ENCODE data around the gene HSD17B14. TPM values are rescaled to one million over a fixed set of nuclear protein-coding genes. Genes with fewer than 3 reads are reported as not detected.
"Not testable (repeated sequence)": the region's sequence is repeated elsewhere in the genome, so short reads cannot be mapped to it uniquely, and the experiment has no call there.

HSD17B14 gene
- total RNA-seq, 2 experiments from 2014 or later, result 0.93 to 1.3 TPM

- Mint-ChIP-seq H3K27ac (peak overlapping the region; percentile 98), H3K36me3 (ENCODE audit: low read depth) (peaks cover 53% of the 10 kb centered on the region), H3K27me3 (no peaks in the 10 kb centered on the region), H3K9me3 (no peaks in the 10 kb centered on the region), H3K4me1 (ENCODE audit: low read depth) (peaks cover 45% of the 10 kb centered on the region), H3K4me3 (peak overlapping the region; percentile 96)
- no peak for TF ChIP-seq CTCF (IDR thresholded peaks at IDR 0.05)
- Histone ChIP-seq H3K36me3 (ENCODE audit: insufficient read depth, low read length) (peaks cover 37% of the 10 kb centered on the region), H3K4me3 (ENCODE audit: low read length) (peak overlapping the region; percentile 100), H3K27ac (ENCODE audit: low read depth in 1 of 2, low read length in 2 of 2) (peak overlapping the region; percentile 100), H3K27me3 (ENCODE audit: control insufficient read depth in 1 of 2, insufficient read depth in 2 of 2, low read length in 2 of 2) (no peaks in the 10 kb centered on the region), H3K4me1 (ENCODE audit: insufficient read depth, low read length) (peaks cover 45% of the 10 kb centered on the region), H3K9me3 (ENCODE audit: control insufficient read depth in 1 of 2, insufficient read depth in 1 of 2, low read length in 2 of 2) (no peaks in the 10 kb centered on the region)
- CTCF ChIA-PET, result interaction anchor here (0.9 to 2.1 kb wide), 4 partner anchors 23 to 85 kb away, joined by 3 to 5 read pairs (median 4); partner anchors contain the start of gene NUCB1
- intact Hi-C loops (cut with DNase I, micrococcal nuclease), result loop anchor here (1.0 to 5.0 kb wide), 3 partner anchors 15 to 99 kb away; partner anchors contain the start of gene FTL (in 1 of the 2)
- DNase-seq (peak; percentile 54 to 95 (median 68)), ATAC-seq (ENCODE audit: poor library complexity) (peak; percentile 33)
- POLR2A ChIA-PET, result interaction anchor here (0.6 to 6.5 kb wide), 8 partner anchors 14 to 121 kb away, joined by 3 to 55 read pairs (median 6); partner anchors contain the start of genes DHDH, FTL, GYS1 and NUCB1
Measured at GRCh38 chr19:48872884-48873475, 36.7 kb upstream of the HSD17B14 start.

- intact Hi-C loops (cut with DNase I, micrococcal nuclease), result loop anchor here (1.0 to 5.0 kb wide), 3 partner anchors 14 to 100 kb away; partner anchors contain the start of gene FTL (in 1 of the 2)
Measured at GRCh38 chr19:48872182-48872883, 36.0 kb upstream of the HSD17B14 start, which contains the start of gene PPP1R15A. Gene PPP1R15A, plus strand, starts transcription at chr19:48872421. Its CDS starts 813 bp downstream, at chr19:48873234.

GRCh38 chr19:48871471-48872181, 35.3 kb upstream of the HSD17B14 start:
- not testable (repeated sequence) for H3K9me3 ChIP-seq (ENCODE audit: control insufficient read depth in 1 of 2, insufficient read depth in 1 of 2, low read length in 2 of 2); H3K9me3 Mint-ChIP-seq; H3K27me3 Mint-ChIP-seq; H3K27me3 ChIP-seq (ENCODE audit: control insufficient read depth in 1 of 2, insufficient read depth in 2 of 2, low read length in 2 of 2); ATAC-seq (ENCODE audit: poor library complexity); H3K27ac ChIP-seq (ENCODE audit: low read depth in 1 of 2, low read length in 2 of 2)
- ChIA-PET CTCF (interaction anchor here (0.7 to 2.1 kb wide), 7 partner anchors 9 to 122 kb away, joined by 3 to 5 read pairs (median 4); partner anchors contain the start of genes GYS1 and RUVBL2), POLR2A (interaction anchor here (0.6 to 6.5 kb wide), 11 partner anchors 12 to 122 kb away, joined by 3 to 55 read pairs (median 5); partner anchors contain the start of genes BAX, DHDH, FTL and GYS1)
- Histone ChIP-seq H3K36me3 (ENCODE audit: insufficient read depth, low read length) (peaks cover 33% of the 10 kb centered on the region), H3K4me1 (ENCODE audit: insufficient read depth, low read length) (peaks cover 44% of the 10 kb centered on the region), H3K4me3 (ENCODE audit: low read length) (peak overlapping the region; percentile 100)
- Mint-ChIP-seq H3K4me3 (peak overlapping the region; percentile 96), H3K4me1 (ENCODE audit: low read depth) (peaks cover 45% of the 10 kb centered on the region), H3K27ac (peak overlapping the region; percentile 98), H3K36me3 (ENCODE audit: low read depth) (peaks cover 45% of the 10 kb centered on the region)
- intact Hi-C loops (cut with DNase I, micrococcal nuclease), result loop anchor here (1.0 to 5.0 kb wide), 3 partner anchors 13 to 101 kb away; partner anchors contain the start of gene FTL (in 1 of the 2)
- peak in 1 of 14 experiments; percentile 9 for DNase-seq

More at GRCh38 chr19:48872182-48872883, 36.0 kb upstream of the HSD17B14 start, which contains the start of gene PPP1R15A:
- peak within 1 kb of the TSS; percentile 100 for H3K4me3 ChIP-seq (ENCODE audit: low read length)
- no peaks in the 10 kb centered on the region for H3K9me3 ChIP-seq (ENCODE audit: control insufficient read depth in 1 of 2, insufficient read depth in 1 of 2, low read length in 2 of 2)
- peaks cover 0 to under 1% of the 10 kb centered on the region in 2 experiments for H3K27me3 ChIP-seq (ENCODE audit: control insufficient read depth in 1 of 2, insufficient read depth in 2 of 2, low read length in 2 of 2)
- POLR2A ChIA-PET, result interaction anchor here (0.6 to 6.5 kb wide), 11 partner anchors 11 to 121 kb away, joined by 3 to 55 read pairs (median 5); partner anchors contain the start of genes BAX, DHDH, FTL and GYS1
- H3K9me3 Mint-ChIP-seq, result no peaks in the 10 kb centered on the region
- no peaks in the 10 kb centered on the region for H3K27me3 Mint-ChIP-seq
- H3K4me3 Mint-ChIP-seq, result peak within 1 kb of the TSS; percentile 96
- peak within 1 kb of the TSS; percentile 98 for H3K27ac Mint-ChIP-seq
- no peak for TF ChIP-seq CTCF (IDR thresholded peaks at IDR 0.05)
- H3K4me1 ChIP-seq (ENCODE audit: insufficient read depth, low read length), result peaks cover 45% of the 10 kb centered on the region
- H3K27ac ChIP-seq (ENCODE audit: low read depth in 1 of 2, low read length in 2 of 2), result peak within 1 kb of the TSS; percentile 100
- H3K4me1 Mint-ChIP-seq (ENCODE audit: low read depth), result peaks cover 45% of the 10 kb centered on the region
- CTCF ChIA-PET, result interaction anchor here (0.7 to 2.1 kb wide), 7 partner anchors 8 to 121 kb away, joined by 3 to 5 read pairs (median 4); partner anchors contain the start of genes GYS1 and RUVBL2
- H3K36me3 ChIP-seq (ENCODE audit: insufficient read depth, low read length), result peaks cover 34% of the 10 kb centered on the region
- H3K36me3 Mint-ChIP-seq (ENCODE audit: low read depth), result peaks cover 47% of the 10 kb centered on the region
- ATAC-seq (ENCODE audit: poor library complexity), result peak; percentile 33
- DNase-seq, result peak; percentile 94 to 100 (median 99)

Measured in CD4-positive, alpha-beta T cell (primary cell).